HG03060 (cell line): ENCODE results near the gene SLC13A5.

Experiments used
- ATAC-seq: cut with Tn5 transposase; IDR thresholded peaks from one replicate; pipeline ENCODE4 v1.9.1; 2021; ENCODE audit warnings: low read depth, moderate number of reproducible peaks; ENCODE audit not compliant: unreplicated experiment

Gene SLC13A5

GRCh38 chr17:6684881-6685767, 28.0 kb downstream of the SLC13A5 start:
- no peak for ATAC-seq

GRCh38 chr17:6684460-6684783, 28.7 kb downstream of the SLC13A5 start:
- no peak for ATAC-seq

GRCh38 chr17:6683730-6684459, 29.3 kb downstream of the SLC13A5 start:
- ATAC-seq = no peak

GRCh38 chr17:6683081-6683684, 30.0 kb downstream of the SLC13A5 start:
- ATAC-seq = no peak

- ATAC-seq = no peak
Measured at GRCh38 chr17:6682339-6682738, 30.8 kb downstream of the SLC13A5 start.

GRCh38 chr17:6681671-6682070, 31.5 kb downstream of the SLC13A5 start:
- no peak for ATAC-seq

- ATAC-seq = no peak
Measured at GRCh38 chr17:6681176-6681575, 32.0 kb downstream of the SLC13A5 start.

GRCh38 chr17:6679241-6679640, 33.9 kb downstream of the SLC13A5 start:
- ATAC-seq = no peak

GRCh38 chr17:6677946-6678345, 35.2 kb downstream of the SLC13A5 start:
- no peak for ATAC-seq

GRCh38 chr17:6677158-6677831, 35.9 kb downstream of the SLC13A5 start:
- no peak for ATAC-seq

GRCh38 chr17:6676802-6677157, 36.4 kb downstream of the SLC13A5 start:
- no peak for ATAC-seq

- no peak for ATAC-seq
Measured at GRCh38 chr17:6675201-6675825, 37.9 kb downstream of the SLC13A5 start.

- no peak for ATAC-seq
Measured at GRCh38 chr17:6674586-6674985, 38.6 kb downstream of the SLC13A5 start.

- ATAC-seq = no peak
Measured at GRCh38 chr17:6671431-6671830, 41.7 kb downstream of the SLC13A5 start.

GRCh38 chr17:6670999-6671398, 42.2 kb downstream of the SLC13A5 start:
- ATAC-seq = no peak

GRCh38 chr17:6670571-6670970, 42.6 kb downstream of the SLC13A5 start:
- ATAC-seq = no peak

- ATAC-seq = no peak
Measured at GRCh38 chr17:6669479-6670212, 43.5 kb downstream of the SLC13A5 start.

GRCh38 chr17:6668727-6669425, 44.3 kb downstream of the SLC13A5 start:
- no peak for ATAC-seq

GRCh38 chr17:6668219-6668618, 45.0 kb downstream of the SLC13A5 start:
- no peak for ATAC-seq
